GM12878 (cell line): Measurements from ENCODE around the gene CLASP1. TPM values are rescaled to one million over a fixed set of nuclear protein-coding genes. Genes with fewer than 3 reads are reported as not detected.

Source experiments
- ATAC-seq: fragments of 200-7000 bp; cut with Tn5 transposase; 3 replicates; pipeline ENCODE4 v1.9.1; 2020; ENCODE audit warnings: mild to moderate bottlenecking, moderate library complexity
- BruUV-seq: library from RNA; stranded (reverse); fragments of 400-500 nt; replicated peaks from 2 replicates; lab custom pipeline; 2021; lab: Mats Ljungman, UMichigan
- CTCF ChIA-PET: fragments of 300-600 bp; sonication (Branson Sonifier 250); formaldehyde crosslinking; extraction: SDS; loops from one replicate; lab custom pipeline; 2021; ENCODE audit warnings: inconsistent platforms; lab: Yijun Ruan, JAX
- POLR2A ChIA-PET: fragments of 350-600 bp; formaldehyde crosslinking; extraction: SDS; loops from one replicate; lab custom pipeline; 2021; ENCODE audit warnings: inconsistent platforms; lab: Charles Lee
- RAD21 ChIA-PET: fragments of 300-600 bp; sonication (Branson Sonifier 250); formaldehyde crosslinking; loops from one replicate; lab custom pipeline; 2023; ENCODE audit warnings: antibody characterized with exemption; ENCODE audit not compliant: unreplicated experiment; lab: Charles Lee
- SMC1A ChIA-PET: fragments of 300-600 bp; sonication (Branson Sonifier 250); formaldehyde crosslinking; loops from one replicate; lab custom pipeline; 2023; ENCODE audit not compliant: unreplicated experiment, uncharacterized antibody; lab: Charles Lee
- DNase-seq: peaks from one replicate; pipeline ENCODE4 v3.0.0-alpha.2; 2011; ENCODE audit warnings: low read depth, low spot score
- FAIRE-seq: peaks from 3 replicates; lab custom pipeline; 2011; peaks lifted over from hg19 to GRCh38; lab: Jason Lieb, UNC
- H2AFZ ChIP-seq: 2 replicates; pipeline ENCODE4 v1.6.0; 2011; ENCODE audit warnings: low read depth, low read length, control low read depth; ENCODE audit not compliant: control insufficient read depth
- H3K27ac ChIP-seq: 2 replicates; pipeline ENCODE4 v1.5.1; 2011; ENCODE audit warnings: control low read depth; ENCODE audit not compliant: control insufficient read depth, insufficient read depth
- H3K27me3 ChIP-seq, 2 experiments: replicated peaks in 1 of 2; 2 replicates each; pipeline versions ENCODE4 v1.6.0 to v1.6.1; 2011; ENCODE audit warnings: low read length in 1 of 2; ENCODE audit not compliant: control insufficient read depth in 2 of 2, insufficient read depth in 2 of 2
- H3K36me3 ChIP-seq, 2 experiments: 2 replicates each; pipeline ENCODE4 v1.5.1; 2011; ENCODE audit warnings: low read length in 1 of 2; ENCODE audit not compliant: control insufficient read depth in 2 of 2, insufficient read depth in 2 of 2
- H3K4me1 ChIP-seq: 2 replicates; pipeline ENCODE4 v1.6.1; 2011; ENCODE audit warnings: mild to moderate bottlenecking, low read length, moderate library complexity, mixed read lengths; ENCODE audit not compliant: control insufficient read depth, insufficient read depth
- H3K4me2 ChIP-seq: 2 replicates; pipeline ENCODE4 v1.6.0; 2011; ENCODE audit warnings: control low read depth; ENCODE audit not compliant: control insufficient read depth, insufficient read depth
- H3K4me3 ChIP-seq: fragments of 200-600 bp; sonication (generic); 2 replicates; pipeline ENCODE4 v1.5.1; 2016
- H3K79me2 ChIP-seq: 2 replicates; pipeline ENCODE4 v1.6.0; 2011; ENCODE audit warnings: low read length; ENCODE audit not compliant: control insufficient read depth, insufficient read depth
- H3K9ac ChIP-seq: 2 replicates; pipeline ENCODE4 v1.8.0; 2011; ENCODE audit warnings: low read length, control low read depth, mixed read lengths; ENCODE audit not compliant: control insufficient read depth, insufficient read depth
- H3K9me3 ChIP-seq: replicated peaks from 3 replicates; pipeline ENCODE4 v1.5.1; 2011; ENCODE audit warnings: mild to moderate bottlenecking, low read length; ENCODE audit not compliant: control insufficient read depth, insufficient read depth
- H4K20me1 ChIP-seq: 2 replicates; pipeline ENCODE4 v1.6.0; 2011; ENCODE audit not compliant: control insufficient read depth, insufficient read depth
- HCFC1 ChIP-seq: fragments of 150-350 bp; IDR thresholded peaks from 2 replicates; pipeline ENCODE4 v1.6.1; 2014; ENCODE audit warnings: low read length
- LARP7 ChIP-seq: fragments of 450-650 bp; IDR thresholded peaks from 2 replicates; pipeline ENCODE4 v1.6.1; 2017; ENCODE audit warnings: mild to moderate bottlenecking
- NBN ChIP-seq: fragments of 450-650 bp; IDR thresholded peaks from 2 replicates; pipeline ENCODE4 v1.6.1; 2016
- NFIC ChIP-seq: IDR thresholded peaks from 2 replicates; pipeline ENCODE4 v1.6.1; 2012; ENCODE audit warnings: low read depth, mild to moderate bottlenecking, inconsistent platforms, low read length, moderate library complexity
- POLR2AphosphoS2 ChIP-seq: IDR thresholded peaks from 2 replicates; pipeline ENCODE4 v1.6.1; 2011; ENCODE audit warnings: low read depth, mild to moderate bottlenecking, low read length, improper control_type of control experiment, moderate library complexity
- SREBF1 ChIP-seq: IDR thresholded peaks from 2 replicates; pipeline ENCODE4 v1.6.1; 2012; ENCODE audit warnings: mild to moderate bottlenecking, low read length
- WGBS: methylation state at CpG from one replicate; pipeline ENCODE4 v1.1.6; 2016; ENCODE audit warnings: low lambda C conversion rate; ENCODE audit not compliant: insufficient replicate concordance, insufficient coverage; ENCODE audit errors: missing lambda C conversion rate; 5-methylcytosine and 5-hydroxymethylcytosine counted together
- in situ Hi-C: fragments of 300-500 bp; cut with MboI; formaldehyde crosslinking; loops from 9 replicates; pipeline ENCODE4 v1.14.3; 2018; ENCODE audit warnings: mixed read lengths
- intact Hi-C: fragments of 100-400 bp; cut with micrococcal nuclease; formaldehyde crosslinking; loops from one replicate; pipeline ENCODE4 v1.14.2; 2022; ENCODE audit not compliant: unreplicated experiment
- polyA plus RNA-seq, 11 experiments: library from polyadenylated mRNA; depleted of rRNA in 4 of 11; unstranded in 6 of 11; stranded (reverse) in 5 of 11; fragments of >200 nt; fragmentation: Nextera tagmentation in 4 of 11; fragmentation: Illumina TruSeq in 1 of 11; extraction: Ambion mirVana in 4 of 11; extraction: Trizol in 1 of 11; gene quantifications; 1 replicate in 1 of 11; 2 replicates in 10 of 11; pipeline versions ENCODE4 v1.2.1 to v1.2.3, GENCODE V29; 2011 to 2016; ENCODE audit warnings: inconsistent platforms in 2 of 11, missing spikeins in 2 of 11, low read depth in 1 of 11
- total RNA-seq, 4 experiments: library from RNA; depleted of rRNA in 3 of 4; stranded (reverse); fragments of >200 nt in 3 of 4; fragmentation: Illumina TruSeq in 1 of 4; extraction: Trizol in 1 of 4; gene quantifications; 2 replicates each; pipeline versions ENCODE4 v1.2.1 to v1.2.3, GENCODE V29; 2013 to 2021
- TF ChIP-seq, protein P1 (sequence below): fragments of 450-650 bp; IDR thresholded peaks from 2 replicates; pipeline ENCODE4 v1.6.1; 2018; ENCODE audit warnings: mild to moderate bottlenecking, low read depth, moderate library complexity; ENCODE audit not compliant: partially characterized antibody
- TF ChIP-seq, protein P2 (sequence below): fragments of 450-650 bp; conservative IDR thresholded peaks from 2 replicates; pipeline ENCODE4 v1.6.1; 2017; ENCODE audit warnings: mild to moderate bottlenecking, moderate library complexity
- TF ChIP-seq, protein P3 (sequence below): IDR thresholded peaks from 2 replicates; pipeline ENCODE4 v1.6.1; 2011; ENCODE audit warnings: low read depth, low read length, improper control_type of control experiment, borderline replicate concordance

Gene CLASP1
- total and polyA plus RNA-seq, 10 of the 15 experiments (the other 5 are each of a cell fraction or from before 2014, with no cell fraction given), result 1.4 to 62.4 (median 32.9) TPM

DNA sequence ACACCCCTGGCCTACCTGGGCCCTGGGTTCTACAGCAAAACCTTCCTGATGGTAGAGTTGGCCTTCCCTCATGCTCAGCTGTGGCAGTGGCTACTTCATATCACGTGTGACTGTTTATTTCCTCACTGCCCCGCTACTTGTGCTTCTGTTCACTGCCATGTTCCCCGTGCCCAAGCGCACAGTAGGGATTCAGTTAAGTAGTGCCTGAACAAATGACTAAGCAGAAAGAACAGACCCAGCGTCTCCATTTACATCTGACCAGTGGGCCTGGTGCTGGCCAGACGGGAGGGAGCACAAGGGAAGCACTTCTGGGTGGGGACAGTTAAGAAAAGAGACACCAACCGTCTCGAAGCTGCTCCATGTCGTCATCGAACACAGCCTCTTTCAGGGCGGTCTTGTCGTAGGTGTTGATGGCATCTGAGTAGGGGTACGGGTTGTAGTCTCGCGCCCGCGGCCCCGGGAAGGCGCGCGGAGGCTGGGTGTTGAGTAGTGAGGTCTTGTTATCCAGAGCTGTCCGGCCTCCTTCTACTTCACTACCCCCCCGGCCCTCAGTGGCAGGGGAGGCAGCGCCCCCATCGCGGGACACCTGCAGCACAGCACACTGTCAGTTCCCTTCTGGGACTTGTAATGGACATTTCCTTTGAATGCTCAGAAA, 281.9 kb downstream of the CLASP1 start:
- Histone ChIP-seq H3K4me3 (no peak overlapping the region), H3K79me2 (no peaks in the 10 kb centered on the region), H3K36me3 (peaks cover 15 to 22% of the 10 kb centered on the region in 2 experiments)
- ChIA-PET CTCF (no interaction called here), POLR2A (no interaction called here)
- 97% methylated on average over 18 of the region's 26 CpGs for WGBS
- TF ChIP-seq HCFC1 (no peak), LARP7 (no peak), NBN (no peak), SREBF1 (no peak), POLR2AphosphoS2 (no peak), NFIC (no peak)
- TF ChIP-seq, protein P1, sequence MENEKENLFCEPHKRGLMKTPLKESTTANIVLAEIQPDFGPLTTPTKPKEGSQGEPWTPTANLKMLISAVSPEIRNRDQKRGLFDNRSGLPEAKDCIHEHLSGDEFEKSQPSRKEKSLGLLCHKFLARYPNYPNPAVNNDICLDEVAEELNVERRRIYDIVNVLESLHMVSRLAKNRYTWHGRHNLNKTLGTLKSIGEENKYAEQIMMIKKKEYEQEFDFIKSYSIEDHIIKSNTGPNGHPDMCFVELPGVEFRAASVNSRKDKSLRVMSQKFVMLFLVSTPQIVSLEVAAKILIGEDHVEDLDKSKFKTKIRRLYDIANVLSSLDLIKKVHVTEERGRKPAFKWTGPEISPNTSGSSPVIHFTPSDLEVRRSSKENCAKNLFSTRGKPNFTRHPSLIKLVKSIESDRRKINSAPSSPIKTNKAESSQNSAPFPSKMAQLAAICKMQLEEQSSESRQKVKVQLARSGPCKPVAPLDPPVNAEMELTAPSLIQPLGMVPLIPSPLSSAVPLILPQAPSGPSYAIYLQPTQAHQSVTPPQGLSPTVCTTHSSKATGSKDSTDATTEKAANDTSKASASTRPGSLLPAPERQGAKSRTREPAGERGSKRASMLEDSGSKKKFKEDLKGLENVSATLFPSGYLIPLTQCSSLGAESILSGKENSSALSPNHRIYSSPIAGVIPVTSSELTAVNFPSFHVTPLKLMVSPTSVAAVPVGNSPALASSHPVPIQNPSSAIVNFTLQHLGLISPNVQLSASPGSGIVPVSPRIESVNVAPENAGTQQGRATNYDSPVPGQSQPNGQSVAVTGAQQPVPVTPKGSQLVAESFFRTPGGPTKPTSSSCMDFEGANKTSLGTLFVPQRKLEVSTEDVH, result no peak
- TF ChIP-seq, protein P2, sequence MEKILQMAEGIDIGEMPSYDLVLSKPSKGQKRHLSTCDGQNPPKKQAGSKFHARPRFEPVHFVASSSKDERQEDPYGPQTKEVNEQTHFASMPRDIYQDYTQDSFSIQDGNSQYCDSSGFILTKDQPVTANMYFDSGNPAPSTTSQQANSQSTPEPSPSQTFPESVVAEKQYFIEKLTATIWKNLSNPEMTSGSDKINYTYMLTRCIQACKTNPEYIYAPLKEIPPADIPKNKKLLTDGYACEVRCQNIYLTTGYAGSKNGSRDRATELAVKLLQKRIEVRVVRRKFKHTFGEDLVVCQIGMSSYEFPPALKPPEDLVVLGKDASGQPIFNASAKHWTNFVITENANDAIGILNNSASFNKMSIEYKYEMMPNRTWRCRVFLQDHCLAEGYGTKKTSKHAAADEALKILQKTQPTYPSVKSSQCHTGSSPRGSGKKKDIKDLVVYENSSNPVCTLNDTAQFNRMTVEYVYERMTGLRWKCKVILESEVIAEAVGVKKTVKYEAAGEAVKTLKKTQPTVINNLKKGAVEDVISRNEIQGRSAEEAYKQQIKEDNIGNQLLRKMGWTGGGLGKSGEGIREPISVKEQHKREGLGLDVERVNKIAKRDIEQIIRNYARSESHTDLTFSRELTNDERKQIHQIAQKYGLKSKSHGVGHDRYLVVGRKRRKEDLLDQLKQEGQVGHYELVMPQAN, result no peak
- TF ChIP-seq, protein P3, sequence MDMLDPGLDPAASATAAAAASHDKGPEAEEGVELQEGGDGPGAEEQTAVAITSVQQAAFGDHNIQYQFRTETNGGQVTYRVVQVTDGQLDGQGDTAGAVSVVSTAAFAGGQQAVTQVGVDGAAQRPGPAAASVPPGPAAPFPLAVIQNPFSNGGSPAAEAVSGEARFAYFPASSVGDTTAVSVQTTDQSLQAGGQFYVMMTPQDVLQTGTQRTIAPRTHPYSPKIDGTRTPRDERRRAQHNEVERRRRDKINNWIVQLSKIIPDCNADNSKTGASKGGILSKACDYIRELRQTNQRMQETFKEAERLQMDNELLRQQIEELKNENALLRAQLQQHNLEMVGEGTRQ, result no peak
- TF ChIP-seq, all 136 proteins: peak for 0
- intact Hi-C loops (no loop called here), in situ Hi-C loops (no loop called here)
- DNase-seq (no peak), FAIRE-seq (no peak), ATAC-seq (no peak)
- Histone ChIP-seq H3K27ac (no peak overlapping the region), H3K9ac (no peak overlapping the region), H3K9me3 (no peaks in the 10 kb centered on the region), H3K4me2 (no peak overlapping the region), H3K4me1 (peaks cover 4% of the 10 kb centered on the region; the same call in 1 of the 2 replicates), H3K27me3 (no peaks in the 10 kb centered on the region), H2AFZ (no peak overlapping the region), H4K20me1 (no peaks in the 10 kb centered on the region)
- BruUV-seq, result no TSS peak
- RAD21 ChIA-PET, result no interaction called here
- SMC1A ChIA-PET, result no interaction called here
